ENCODE results near the gene CHCHD10.

CHCHD10 gene

GRCh38 chr22:23804781-23805291 lies 37.1 kb upstream of the CHCHD10 start:
- TF ChIP-seq YY1 (IDR thresholded peaks at IDR 0.05; ENCODE audit: low read depth) (no peak), TCF12 (IDR thresholded peaks at IDR 0.05; ENCODE audit: low read depth) (no peak)

- TF ChIP-seq CEBPB (IDR thresholded peaks at IDR 0.05) (no peak), FOXM1 (IDR thresholded peaks at IDR 0.05; ENCODE audit: borderline replicate concordance, low read depth) (no peak), EP300 (IDR thresholded peaks at IDR 0.05; ENCODE audit: borderline replicate concordance) (no peak), CREB1 (IDR thresholded peaks at IDR 0.05; ENCODE audit: low read depth) (no peak), USF1 (IDR thresholded peaks at IDR 0.05) (no peak), TCF12 (IDR thresholded peaks at IDR 0.05; ENCODE audit: low read depth) (no peak), TEAD4 (IDR thresholded peaks at IDR 0.05) (no peak), NFIC (IDR thresholded peaks at IDR 0.05) (no peak), TAF1 (IDR thresholded peaks at IDR 0.05; ENCODE audit: low read depth) (no peak), RAD21 (IDR thresholded peaks at IDR 0.05; ENCODE audit: low read depth) (no peak), YY1 (IDR thresholded peaks at IDR 0.05; ENCODE audit: low read depth) (no peak), ZBTB7A (IDR thresholded peaks at IDR 0.05; ENCODE audit: low read depth) (no peak), EGR1 (IDR thresholded peaks at IDR 0.05) (no peak), MAX (IDR thresholded peaks at IDR 0.05) (no peak)
- TF ChIP-seq, protein P1, sequence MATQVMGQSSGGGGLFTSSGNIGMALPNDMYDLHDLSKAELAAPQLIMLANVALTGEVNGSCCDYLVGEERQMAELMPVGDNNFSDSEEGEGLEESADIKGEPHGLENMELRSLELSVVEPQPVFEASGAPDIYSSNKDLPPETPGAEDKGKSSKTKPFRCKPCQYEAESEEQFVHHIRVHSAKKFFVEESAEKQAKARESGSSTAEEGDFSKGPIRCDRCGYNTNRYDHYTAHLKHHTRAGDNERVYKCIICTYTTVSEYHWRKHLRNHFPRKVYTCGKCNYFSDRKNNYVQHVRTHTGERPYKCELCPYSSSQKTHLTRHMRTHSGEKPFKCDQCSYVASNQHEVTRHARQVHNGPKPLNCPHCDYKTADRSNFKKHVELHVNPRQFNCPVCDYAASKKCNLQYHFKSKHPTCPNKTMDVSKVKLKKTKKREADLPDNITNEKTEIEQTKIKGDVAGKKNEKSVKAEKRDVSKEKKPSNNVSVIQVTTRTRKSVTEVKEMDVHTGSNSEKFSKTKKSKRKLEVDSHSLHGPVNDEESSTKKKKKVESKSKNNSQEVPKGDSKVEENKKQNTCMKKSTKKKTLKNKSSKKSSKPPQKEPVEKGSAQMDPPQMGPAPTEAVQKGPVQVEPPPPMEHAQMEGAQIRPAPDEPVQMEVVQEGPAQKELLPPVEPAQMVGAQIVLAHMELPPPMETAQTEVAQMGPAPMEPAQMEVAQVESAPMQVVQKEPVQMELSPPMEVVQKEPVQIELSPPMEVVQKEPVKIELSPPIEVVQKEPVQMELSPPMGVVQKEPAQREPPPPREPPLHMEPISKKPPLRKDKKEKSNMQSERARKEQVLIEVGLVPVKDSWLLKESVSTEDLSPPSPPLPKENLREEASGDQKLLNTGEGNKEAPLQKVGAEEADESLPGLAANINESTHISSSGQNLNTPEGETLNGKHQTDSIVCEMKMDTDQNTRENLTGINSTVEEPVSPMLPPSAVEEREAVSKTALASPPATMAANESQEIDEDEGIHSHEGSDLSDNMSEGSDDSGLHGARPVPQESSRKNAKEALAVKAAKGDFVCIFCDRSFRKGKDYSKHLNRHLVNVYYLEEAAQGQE (IDR thresholded peaks at IDR 0.05; ENCODE audit: low read depth), result no peak
These were observed 35.4 kb upstream of the CHCHD10 start for GRCh38 chr22:23803001-23803819.

DNA sequence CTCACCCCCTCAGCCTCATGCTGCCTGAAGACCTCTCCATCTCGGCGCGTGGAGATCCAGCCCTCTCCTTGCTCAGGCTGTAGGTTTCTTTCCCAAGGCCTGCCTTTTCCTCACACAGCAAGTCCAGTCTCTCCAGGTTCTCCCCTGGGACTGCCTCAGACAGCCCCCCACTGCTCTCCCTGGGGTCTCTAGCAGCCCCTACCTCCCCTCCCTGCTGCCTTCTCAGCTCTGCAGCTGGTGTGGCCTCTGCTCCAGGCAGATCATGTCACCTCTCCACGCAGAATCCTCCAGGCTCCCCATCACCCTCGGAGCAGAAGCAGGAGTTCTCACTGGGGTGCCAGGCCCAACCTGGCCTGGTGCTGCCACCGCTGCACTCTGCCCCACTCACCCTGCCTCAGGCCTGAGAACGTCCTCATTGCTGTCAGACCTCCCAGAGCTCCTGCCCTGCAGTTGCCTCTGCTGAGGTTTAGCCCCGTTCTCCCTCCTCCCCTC lies 34.2 kb upstream of the CHCHD10 start:
- TF ChIP-seq EGR1 (IDR thresholded peaks at IDR 0.05) (no peak), FOXM1 (IDR thresholded peaks at IDR 0.05; ENCODE audit: borderline replicate concordance, low read depth) (no peak), EP300 (IDR thresholded peaks at IDR 0.05; ENCODE audit: borderline replicate concordance) (no peak), MAX (IDR thresholded peaks at IDR 0.05) (no peak), YY1 (IDR thresholded peaks at IDR 0.05; ENCODE audit: low read depth) (no peak), ZBTB7A (IDR thresholded peaks at IDR 0.05; ENCODE audit: low read depth) (no peak), USF1 (IDR thresholded peaks at IDR 0.05) (no peak), TCF12 (IDR thresholded peaks at IDR 0.05; ENCODE audit: low read depth) (no peak), TEAD4 (IDR thresholded peaks at IDR 0.05) (no peak), CREB1 (IDR thresholded peaks at IDR 0.05; ENCODE audit: low read depth) (no peak)
- TF ChIP-seq, protein P1 (IDR thresholded peaks at IDR 0.05; ENCODE audit: low read depth), result no peak

DNA sequence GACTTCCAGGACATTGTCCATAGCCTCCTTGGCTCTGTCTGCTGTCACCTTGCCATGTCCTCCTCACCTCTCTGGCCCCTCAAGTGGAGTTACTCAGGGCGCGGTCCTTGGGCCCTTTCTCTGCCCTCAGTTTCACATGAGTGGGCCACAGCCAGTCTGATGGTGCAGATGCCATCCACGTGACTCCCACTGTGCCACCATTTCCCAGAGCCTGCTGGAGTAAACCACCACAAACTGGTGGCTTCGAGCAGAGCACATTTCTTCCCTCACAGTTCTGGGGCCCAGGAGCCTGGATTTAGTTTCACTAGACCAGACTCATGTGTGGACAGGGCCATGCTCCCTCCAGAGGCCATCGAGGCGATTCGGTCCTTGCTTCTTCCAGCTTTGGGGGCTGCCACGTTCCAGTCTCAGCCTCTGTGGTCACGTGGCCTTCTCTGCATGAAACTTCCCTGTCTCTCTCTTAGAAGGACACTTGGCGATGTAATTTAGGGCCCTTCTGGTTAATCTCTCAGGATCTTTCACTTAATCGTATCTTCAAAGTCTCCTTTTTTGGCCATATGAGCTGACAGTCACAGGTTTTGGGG lies 33.6 kb upstream of the CHCHD10 start:
- TF ChIP-seq CREB1 (IDR thresholded peaks at IDR 0.05; ENCODE audit: low read depth) (no peak), YY1 (IDR thresholded peaks at IDR 0.05; ENCODE audit: low read depth) (no peak), TAF1 (IDR thresholded peaks at IDR 0.05; ENCODE audit: low read depth) (no peak), TCF12 (IDR thresholded peaks at IDR 0.05; ENCODE audit: low read depth) (no peak), ZBTB7A (IDR thresholded peaks at IDR 0.05; ENCODE audit: low read depth) (no peak), RAD21 (IDR thresholded peaks at IDR 0.05; ENCODE audit: low read depth) (no peak), USF1 (IDR thresholded peaks at IDR 0.05) (no peak), CEBPB (IDR thresholded peaks at IDR 0.05) (no peak), TEAD4 (IDR thresholded peaks at IDR 0.05) (no peak), NFIC (IDR thresholded peaks at IDR 0.05) (no peak), EP300 (IDR thresholded peaks at IDR 0.05; ENCODE audit: borderline replicate concordance) (no peak)
